ENCODE measurements around the gene ARHGEF7. TPM values are rescaled to one million over a fixed set of nuclear protein-coding genes. Genes with fewer than 3 reads are reported as not detected.
"Not testable (repeated sequence)": the region's sequence is repeated elsewhere in the genome, so short reads cannot be mapped to it uniquely, and the experiment has no call there.

Gene ARHGEF7
- total RNA-seq, 2 experiments from 2014 or later, result 78.9 to 82.0 TPM

- Mint-ChIP-seq H3K36me3 (peaks cover 37% of the 10 kb centered on the region), H3K4me3 (no peak overlapping the region), H3K9me3 (peaks cover 7% of the 10 kb centered on the region), H3K4me1 (peaks cover 83% of the 10 kb centered on the region), H3K27me3 (no peaks in the 10 kb centered on the region), H3K27ac (no peak overlapping the region)
- POLR2A ChIA-PET, result no interaction called here
- no peak for ATAC-seq (ENCODE audit: low read depth)
- DNase-seq, result no peak
Observed at GRCh38 chr13:111186305-111186935, 71.3 kb downstream of the ARHGEF7 start.

GRCh38 chr13:111187960-111188541 lies 72.9 kb downstream of the ARHGEF7 start:
- no peak for DNase-seq
- POLR2A ChIA-PET, result interaction anchor here (1.7 to 2.4 kb wide), 3 partner anchors 8 to 35 kb away, joined by 6 to 13 read pairs (median 6); no protein-coding TSS in a partner anchor
- peak overlapping the region; percentile 81 for H3K27ac Mint-ChIP-seq
- no peak for ATAC-seq (ENCODE audit: low read depth)
- no peaks in the 10 kb centered on the region for H3K27me3 Mint-ChIP-seq
- peak overlapping the region; percentile 71 for H3K4me3 Mint-ChIP-seq
- peaks cover 38% of the 10 kb centered on the region for H3K36me3 Mint-ChIP-seq
- H3K4me1 Mint-ChIP-seq, result peaks cover 72% of the 10 kb centered on the region
- H3K9me3 Mint-ChIP-seq, result peaks cover 5% of the 10 kb centered on the region

DNA sequence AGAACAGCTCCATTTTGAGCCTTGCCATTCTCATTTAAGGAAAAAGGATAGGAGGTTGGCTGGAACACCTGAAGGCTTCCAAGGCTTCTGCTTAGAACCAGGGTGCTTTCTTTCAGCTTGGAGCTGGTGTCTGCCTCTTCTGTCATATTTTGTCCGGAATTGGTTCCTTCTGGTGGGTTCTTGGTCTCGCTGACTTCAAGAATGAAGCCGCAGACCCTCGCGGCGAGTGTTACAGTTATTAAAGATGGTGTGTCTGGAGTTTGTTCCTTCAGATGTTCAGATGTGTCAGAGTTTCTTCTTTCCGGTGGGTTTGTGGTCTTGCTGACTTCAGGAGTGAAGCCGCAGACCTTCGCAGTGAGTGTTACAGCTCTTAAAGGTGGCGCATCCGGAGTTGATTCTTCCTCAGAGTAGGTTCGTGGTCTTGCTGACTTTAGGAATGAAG lies 74.0 kb downstream of the ARHGEF7 start:
- H3K27me3 Mint-ChIP-seq, H3K9me3 Mint-ChIP-seq: not testable (repeated sequence)
- Mint-ChIP-seq H3K4me3 (peak overlapping the region; percentile 71), H3K4me1 (peaks cover 66% of the 10 kb centered on the region), H3K36me3 (peaks cover 41% of the 10 kb centered on the region), H3K27ac (peak overlapping the region; percentile 81)
- ATAC-seq (ENCODE audit: low read depth), result peak; percentile 53
- DNase-seq, result peak; percentile 69
- POLR2A ChIA-PET, result interaction anchor here (1.7 to 2.4 kb wide), 3 partner anchors 9 to 36 kb away, joined by 6 to 13 read pairs (median 6); no protein-coding TSS in a partner anchor

- H3K9me3 Mint-ChIP-seq, DNase-seq, H3K27me3 Mint-ChIP-seq: not testable (repeated sequence)
- Mint-ChIP-seq H3K4me3 (peak overlapping the region; percentile 71), H3K36me3 (peaks cover 44% of the 10 kb centered on the region), H3K27ac (peak overlapping the region; percentile 81), H3K4me1 (peaks cover 64% of the 10 kb centered on the region)
- peak; percentile 24 for ATAC-seq (ENCODE audit: low read depth)
- POLR2A ChIA-PET, result interaction anchor here (1.7 to 2.4 kb wide), 3 partner anchors 9 to 36 kb away, joined by 6 to 13 read pairs (median 6); no protein-coding TSS in a partner anchor
Observed at GRCh38 chr13:111189516-111189915, 74.4 kb downstream of the ARHGEF7 start.

GRCh38 chr13:111193223-111193622 lies 78.1 kb downstream of the ARHGEF7 start:
- DNase-seq; H3K4me3 Mint-ChIP-seq; H3K27me3 Mint-ChIP-seq; POLR2A ChIA-PET; ATAC-seq (ENCODE audit: low read depth); H3K27ac Mint-ChIP-seq: not testable (repeated sequence)
- H3K4me1 Mint-ChIP-seq, result peaks cover 33% of the 10 kb centered on the region
- peaks cover 11% of the 10 kb centered on the region for H3K9me3 Mint-ChIP-seq
- peaks cover 64% of the 10 kb centered on the region for H3K36me3 Mint-ChIP-seq

GRCh38 chr13:111194651-111195050 lies 79.5 kb downstream of the ARHGEF7 start:
- ATAC-seq (ENCODE audit: low read depth); DNase-seq; H3K27ac Mint-ChIP-seq; H3K27me3 Mint-ChIP-seq; H3K4me3 Mint-ChIP-seq; POLR2A ChIA-PET: not testable (repeated sequence)
- H3K4me1 Mint-ChIP-seq, result peaks cover 23% of the 10 kb centered on the region
- peaks cover 73% of the 10 kb centered on the region for H3K36me3 Mint-ChIP-seq
- peaks cover 11% of the 10 kb centered on the region for H3K9me3 Mint-ChIP-seq

DNA sequence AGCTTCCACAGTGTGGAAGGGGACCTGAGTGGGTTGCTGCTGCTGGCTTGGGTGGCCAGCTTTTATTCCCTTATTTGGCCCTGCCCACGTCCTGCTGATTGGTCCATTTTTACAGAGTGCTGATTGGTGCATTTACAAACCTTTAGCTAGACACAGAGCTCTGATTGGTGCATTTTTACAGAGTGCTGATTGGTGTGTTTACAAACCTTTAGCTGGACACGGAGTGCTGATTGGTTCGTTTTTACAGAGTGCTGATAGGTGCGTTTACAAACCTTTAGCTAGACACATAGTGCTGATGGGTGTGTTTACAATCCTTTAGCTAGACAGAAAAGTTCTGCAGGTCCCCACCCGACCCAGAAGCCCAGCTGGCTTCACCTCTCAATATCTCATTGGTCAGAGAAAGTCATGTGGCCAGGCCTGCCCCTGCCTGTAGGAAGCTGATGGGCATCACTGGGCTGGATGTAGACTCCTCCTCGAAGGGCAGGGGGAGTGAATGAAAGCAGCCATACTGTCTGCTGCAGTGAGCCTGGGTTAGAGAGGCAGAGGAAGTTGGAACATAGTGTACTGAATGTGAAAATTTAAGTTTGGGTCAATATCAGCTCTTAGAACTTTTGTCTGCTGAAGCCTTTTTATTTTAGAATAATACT lies 83.7 kb downstream of the ARHGEF7 start:
- peaks cover 51% of the 10 kb centered on the region for H3K36me3 Mint-ChIP-seq
- H3K4me1 Mint-ChIP-seq, result peaks cover 41% of the 10 kb centered on the region
- H3K27me3 Mint-ChIP-seq; H3K9me3 Mint-ChIP-seq; DNase-seq; ATAC-seq (ENCODE audit: low read depth); H3K4me3 Mint-ChIP-seq; H3K27ac Mint-ChIP-seq; POLR2A ChIA-PET: not testable (repeated sequence)

GRCh38 chr13:111201304-111201940 lies 86.3 kb downstream of the ARHGEF7 start:
- no peak for DNase-seq
- H3K4me1 Mint-ChIP-seq, result peaks cover 38% of the 10 kb centered on the region
- H3K4me3 Mint-ChIP-seq, result peak overlapping the region; percentile 23
- POLR2A ChIA-PET, result no interaction called here
- ATAC-seq (ENCODE audit: low read depth), result no peak
- H3K36me3 Mint-ChIP-seq, result peaks cover 41% of the 10 kb centered on the region
- peak overlapping the region; percentile 14 for H3K27ac Mint-ChIP-seq
- H3K27me3 Mint-ChIP-seq, result no peaks in the 10 kb centered on the region
- peaks cover 3% of the 10 kb centered on the region for H3K9me3 Mint-ChIP-seq

DNA sequence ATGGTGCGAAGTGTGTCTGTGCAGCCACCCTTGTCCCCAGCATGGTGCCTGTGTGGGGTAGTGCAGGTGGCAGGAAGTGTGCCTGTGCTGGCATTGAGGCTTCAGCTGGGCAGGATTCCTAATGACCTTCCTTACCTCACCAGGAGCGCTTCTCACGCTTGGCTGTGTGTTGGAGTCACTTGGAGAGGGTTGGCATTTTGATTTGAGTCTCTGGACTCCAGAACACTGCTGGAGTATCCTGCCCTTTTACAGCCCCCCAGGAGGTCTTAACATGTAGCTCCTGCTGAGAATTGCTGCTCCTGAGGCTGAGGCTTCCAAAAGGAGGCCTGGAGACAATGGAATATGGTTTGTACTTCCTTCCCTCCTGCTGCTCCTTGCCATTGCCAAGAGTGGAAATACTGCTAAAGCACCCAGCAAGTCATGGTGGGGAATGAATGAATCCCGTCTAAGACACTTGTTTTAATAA lies 87.1 kb downstream of the ARHGEF7 start:
- no peaks in the 10 kb centered on the region for H3K27me3 Mint-ChIP-seq
- POLR2A ChIA-PET, result no interaction called here
- H3K36me3 Mint-ChIP-seq, result peaks cover 34% of the 10 kb centered on the region
- H3K4me3 Mint-ChIP-seq, result peak overlapping the region; percentile 6
- H3K4me1 Mint-ChIP-seq, result peaks cover 37% of the 10 kb centered on the region
- ATAC-seq (ENCODE audit: low read depth), result no peak
- H3K27ac Mint-ChIP-seq, result no peak overlapping the region
- H3K9me3 Mint-ChIP-seq, result peaks cover 3% of the 10 kb centered on the region
- DNase-seq, result no peak

DNA sequence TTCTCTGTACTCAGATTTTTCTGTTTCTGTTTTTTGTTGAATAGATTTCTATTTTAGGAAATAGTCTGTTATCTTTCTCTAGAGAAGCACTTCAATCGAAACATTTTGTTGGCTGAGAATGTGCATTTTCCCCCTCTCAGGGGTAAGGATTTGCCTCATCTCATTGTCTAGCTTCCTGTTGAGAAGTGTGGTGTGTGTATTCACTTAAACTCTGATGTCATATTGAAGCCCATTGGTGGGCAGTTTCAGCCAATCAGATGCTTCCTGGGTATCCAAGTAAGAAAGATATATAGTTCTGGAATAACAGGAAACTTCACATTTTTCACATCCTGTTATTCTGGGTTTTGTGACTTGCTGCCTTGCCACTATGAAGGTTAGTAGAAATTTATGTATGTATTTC lies 87.6 kb downstream of the ARHGEF7 start:
- POLR2A ChIA-PET, result no interaction called here
- no peak overlapping the region for H3K27ac Mint-ChIP-seq
- H3K27me3 Mint-ChIP-seq, result no peaks in the 10 kb centered on the region
- H3K4me3 Mint-ChIP-seq, result peak overlapping the region; percentile 17
- H3K9me3 Mint-ChIP-seq, result no peaks in the 10 kb centered on the region
- H3K36me3 Mint-ChIP-seq, result peaks cover 28% of the 10 kb centered on the region
- H3K4me1 Mint-ChIP-seq, result peaks cover 36% of the 10 kb centered on the region
- ATAC-seq (ENCODE audit: low read depth), result peak; percentile 72
- DNase-seq, result no peak

DNA sequence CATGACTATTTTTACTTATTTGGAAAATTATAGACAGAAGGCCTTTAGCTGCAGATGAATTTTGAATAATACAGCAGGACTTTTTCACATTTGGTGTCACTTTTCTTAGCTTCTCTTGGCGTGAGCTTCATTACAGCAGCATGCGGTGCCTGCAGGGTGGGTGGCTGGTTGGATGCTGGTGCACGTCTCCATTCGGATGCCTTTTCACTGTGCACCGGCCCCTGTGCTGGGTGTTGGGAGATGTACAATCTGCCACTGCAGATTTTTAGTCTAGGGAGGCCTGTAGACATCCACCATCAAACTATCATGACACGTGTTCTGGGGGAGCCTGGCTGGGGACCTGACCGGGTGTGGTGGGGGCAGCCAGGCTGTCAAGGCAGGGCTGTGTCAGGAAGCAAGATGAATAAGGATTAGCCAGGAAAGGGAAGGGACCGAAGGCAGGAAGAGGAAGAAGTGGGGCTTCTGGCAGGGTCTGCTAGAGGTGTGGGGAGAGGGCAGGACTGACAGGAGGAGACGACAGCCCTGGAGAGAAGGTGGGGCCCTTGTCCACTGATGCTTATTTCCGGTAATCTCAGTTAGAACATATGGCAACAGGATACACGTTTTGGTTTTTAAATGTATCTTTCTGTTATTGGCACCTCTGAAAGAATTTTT lies 88.8 kb downstream of the ARHGEF7 start:
- Mint-ChIP-seq H3K4me3 (no peak overlapping the region), H3K27ac (no peak overlapping the region), H3K4me1 (peaks cover 36% of the 10 kb centered on the region), H3K36me3 (peaks cover 18% of the 10 kb centered on the region), H3K27me3 (no peaks in the 10 kb centered on the region), H3K9me3 (no peaks in the 10 kb centered on the region)
- no peak for ATAC-seq (ENCODE audit: low read depth)
- POLR2A ChIA-PET, result interaction anchor here (0.7 kb wide), 1 partner anchor 21 kb away, joined by 3 read pairs; no protein-coding TSS in a partner anchor
- DNase-seq, result no peak

DNA sequence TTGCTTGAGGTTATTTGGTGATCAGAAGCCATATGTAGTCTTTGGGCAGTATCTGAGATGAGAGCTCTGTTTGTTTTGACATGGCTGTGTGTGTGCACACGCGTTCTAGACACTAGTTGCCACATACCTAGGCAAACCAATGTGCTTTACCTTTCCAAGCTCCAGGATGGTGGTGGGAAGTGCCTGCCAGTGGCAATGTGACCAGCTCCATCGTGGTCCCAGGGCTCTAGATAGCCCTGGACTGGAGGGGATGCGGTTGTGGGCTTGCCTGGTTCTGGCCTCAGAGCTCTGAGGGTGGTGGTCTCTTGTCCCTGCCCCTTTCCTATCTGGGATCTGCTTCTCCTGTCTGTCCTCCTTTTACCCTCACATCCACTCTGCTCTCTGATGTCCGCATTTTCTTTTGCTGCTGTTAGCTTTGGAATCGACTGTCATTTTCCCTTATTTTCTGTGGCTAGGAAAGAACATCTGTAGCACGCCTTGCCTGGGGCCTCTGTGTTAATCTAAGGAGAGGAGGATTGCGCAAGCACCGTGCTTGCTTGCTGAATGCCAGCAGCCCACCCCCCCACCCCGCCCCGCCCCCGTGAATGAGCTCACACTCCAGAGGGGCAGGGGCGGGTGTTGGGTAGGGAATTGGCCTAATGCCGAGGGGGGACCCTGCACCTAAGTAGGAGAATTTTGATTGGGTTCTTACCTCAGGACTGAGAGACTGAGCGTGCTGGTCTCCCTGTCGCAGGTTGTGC lies 89.5 kb downstream of the ARHGEF7 start:
- H3K27ac Mint-ChIP-seq, result no peak overlapping the region
- peaks cover 33% of the 10 kb centered on the region for H3K4me1 Mint-ChIP-seq
- H3K4me3 Mint-ChIP-seq, result no peak overlapping the region
- H3K36me3 Mint-ChIP-seq, result peaks cover 14% of the 10 kb centered on the region
- DNase-seq (no peak), ATAC-seq (ENCODE audit: low read depth) (no peak)
- no peaks in the 10 kb centered on the region for H3K27me3 Mint-ChIP-seq
- POLR2A ChIA-PET, result no interaction called here
- H3K9me3 Mint-ChIP-seq, result no peaks in the 10 kb centered on the region

Measured in activated naive CD8-positive, alpha-beta T cell treated with anti-CD3 and anti-CD28 coated beads, Interleukin-2, amount 10 ng/mL, durations not matched to agents 7 days and 5 days (primary cell).